GM19238 (cell line): ENCODE results near the gene ELN.
"Not testable (repeated sequence)": the region's sequence is repeated elsewhere in the genome, so short reads cannot be mapped to it uniquely, and the experiment has no call there.

ENCODE experiments used
- DNase-seq: peaks from one replicate; pipeline ENCODE4 v3.0.0; 2011; ENCODE audit warnings: low spot score; ENCODE audit not compliant: insufficient read length

Gene ELN

GRCh38 chr7:74040791-74041520 is 13.0 kb downstream of the ELN start:
- DNase-seq, result no peak

GRCh38 chr7:74042746-74043522 is 15.0 kb downstream of the ELN start:
- no peak for DNase-seq

- DNase-seq, result no peak
These were observed 15.6 kb downstream of the ELN start for GRCh38 chr7:74043523-74043951.

- no peak for DNase-seq
These were observed 16.7 kb downstream of the ELN start for GRCh38 chr7:74044366-74045350.

- not testable (repeated sequence) for DNase-seq
These were observed 18.6 kb downstream of the ELN start for GRCh38 chr7:74046581-74046980.

- no peak for DNase-seq
These were observed 19.9 kb downstream of the ELN start for GRCh38 chr7:74047804-74048380.

- no peak for DNase-seq
These were observed 21.1 kb downstream of the ELN start for GRCh38 chr7:74048999-74049599.

- no peak for DNase-seq
These were observed 22.2 kb downstream of the ELN start for GRCh38 chr7:74049997-74050798.

GRCh38 chr7:74051193-74051592 is 23.2 kb downstream of the ELN start:
- no peak for DNase-seq

GRCh38 chr7:74051629-74052410 is 23.8 kb downstream of the ELN start:
- no peak for DNase-seq

- no peak for DNase-seq
These were observed 24.7 kb downstream of the ELN start for GRCh38 chr7:74052628-74053027.

GRCh38 chr7:74053589-74054186 is 25.7 kb downstream of the ELN start:
- DNase-seq, result no peak

GRCh38 chr7:74056096-74056915 is 28.3 kb downstream of the ELN start:
- DNase-seq, result no peak

GRCh38 chr7:74057216-74057925 is 29.4 kb downstream of the ELN start:
- no peak for DNase-seq

GRCh38 chr7:74057987-74058386 is 30.0 kb downstream of the ELN start:
- DNase-seq, result no peak

- no peak for DNase-seq
These were observed 30.5 kb downstream of the ELN start for GRCh38 chr7:74058486-74058885.

- no peak for DNase-seq
These were observed 31.1 kb downstream of the ELN start for GRCh38 chr7:74059037-74059436.
